GM18508 (cell line): ENCODE measurements around the gene MRPL2.
A peak's percentile ranks its signal among the peaks of the same experiment; 100 is the strongest.

Source experiments
- ATAC-seq: cut with Tn5 transposase; IDR thresholded peaks from one replicate; pipeline ENCODE4 v1.9.1; 2021; ENCODE audit warnings: moderate number of reproducible peaks; ENCODE audit not compliant: insufficient read depth, unreplicated experiment

Gene MRPL2

GRCh38 chr6:43059168-43060033, at the start of gene MRPL2, which contains the start of gene KLC4:
Gene MRPL2, minus strand, starts transcription at chr6:43059434. Its CDS starts 53 bp downstream, at chr6:43059381.
Gene KLC4, plus strand, starts transcription at chr6:43059631. Its CDS starts 1,705 bp downstream, at chr6:43061336.
- peak; percentile 44 for ATAC-seq

- no peak for ATAC-seq
Measured at GRCh38 chr6:43107344-43108062, 48.3 kb upstream of the MRPL2 start.

- ATAC-seq, result no peak
Measured at GRCh38 chr6:43105538-43106222, 46.4 kb upstream of the MRPL2 start.

- ATAC-seq, result no peak
Measured at GRCh38 chr6:43103253-43103876, 44.1 kb upstream of the MRPL2 start.

GRCh38 chr6:43101497-43101896, 42.3 kb upstream of the MRPL2 start:
- no peak for ATAC-seq

GRCh38 chr6:43097502-43097901, 38.3 kb upstream of the MRPL2 start:
- no peak for ATAC-seq

- no peak for ATAC-seq
Measured at GRCh38 chr6:43097098-43097489, 37.9 kb upstream of the MRPL2 start.

- no peak for ATAC-seq
Measured at GRCh38 chr6:43096451-43097097, 37.3 kb upstream of the MRPL2 start.

GRCh38 chr6:43095939-43096338, 36.7 kb upstream of the MRPL2 start:
- ATAC-seq, result no peak

GRCh38 chr6:43093436-43094289, 34.4 kb upstream of the MRPL2 start:
- no peak for ATAC-seq

- ATAC-seq, result no peak
Measured at GRCh38 chr6:43092635-43093034, 33.4 kb upstream of the MRPL2 start.

GRCh38 chr6:43091436-43091991, 32.3 kb upstream of the MRPL2 start:
- no peak for ATAC-seq

- no peak for ATAC-seq
Measured at GRCh38 chr6:43091020-43091419, 31.8 kb upstream of the MRPL2 start.

- ATAC-seq, result no peak
Measured at GRCh38 chr6:43090559-43090956, 31.3 kb upstream of the MRPL2 start.

GRCh38 chr6:43089874-43090558, 30.8 kb upstream of the MRPL2 start:
- ATAC-seq, result no peak

GRCh38 chr6:43089467-43089866, 30.2 kb upstream of the MRPL2 start:
- no peak for ATAC-seq

GRCh38 chr6:43088654-43089056, 29.4 kb upstream of the MRPL2 start:
- no peak for ATAC-seq

GRCh38 chr6:43086022-43086658, 26.9 kb upstream of the MRPL2 start:
- no peak for ATAC-seq
